Stimulated activated naive CD4-positive, alpha-beta T cell (primary cell): ENCODE results near the gene RPS21.

ENCODE experiments used
- DNase-seq, 6 experiments: peaks; one replicate each; lab custom pipeline; 2025; lab: John Stamatoyannopoulos, UW

The RPS21 gene

GRCh38 chr20:62396367-62397239 is 9.7 kb downstream of the RPS21 start:
- DNase-seq = no peak

- DNase-seq = no peak
Observed at GRCh38 chr20:62398120-62398821, 11.4 kb downstream of the RPS21 start.

GRCh38 chr20:62400021-62400420 is 13.1 kb downstream of the RPS21 start:
- no peak for DNase-seq

GRCh38 chr20:62400541-62400940 is 13.6 kb downstream of the RPS21 start:
- DNase-seq = no peak

GRCh38 chr20:62401331-62401779 is 14.5 kb downstream of the RPS21 start:
- DNase-seq = no peak

- no peak for DNase-seq
Observed at GRCh38 chr20:62402456-62403150, 15.7 kb downstream of the RPS21 start.

- DNase-seq = no peak
Observed at GRCh38 chr20:62403331-62403730, 16.4 kb downstream of the RPS21 start.

- DNase-seq = no peak
Observed at GRCh38 chr20:62404112-62404665, 17.3 kb downstream of the RPS21 start.

GRCh38 chr20:62404761-62405107 is 17.8 kb downstream of the RPS21 start:
- no peak for DNase-seq

- no peak for DNase-seq
Observed at GRCh38 chr20:62405108-62405980, 18.4 kb downstream of the RPS21 start.

- DNase-seq = no peak
Observed at GRCh38 chr20:62405981-62406513, 19.1 kb downstream of the RPS21 start.

GRCh38 chr20:62406635-62407176 is 19.8 kb downstream of the RPS21 start:
- DNase-seq = peak in 1 of 6 experiments; percentile 50

- peak; percentile 80 to 90 (median 86) for DNase-seq
Observed at GRCh38 chr20:62407221-62407992, 20.5 kb downstream of the RPS21 start, which contains the start of gene CABLES2. Gene CABLES2, minus strand, starts transcription at chr20:62407285. Its CDS starts 9 bp downstream, at chr20:62407276.

- DNase-seq = no peak
Observed at GRCh38 chr20:62408055-62408454, 21.2 kb downstream of the RPS21 start.

- DNase-seq = no peak
Observed at GRCh38 chr20:62408640-62409039, 21.7 kb downstream of the RPS21 start.

- DNase-seq = no peak
Observed at GRCh38 chr20:62409086-62409853, 22.4 kb downstream of the RPS21 start.

- DNase-seq = peak in 3 of 6 experiments; percentile 12 to 25 (median 18)
Observed at GRCh38 chr20:62409931-62410745, 23.2 kb downstream of the RPS21 start.
